HEK293 (cell line): Measurements from ENCODE around the gene PTPN18.
A peak's percentile ranks its signal among the peaks of the same experiment; 100 is the strongest.

ENCODE experiments used
- CTCF ChIA-PET: fragments of 350-600 bp; formaldehyde crosslinking; extraction: SDS; loops from one replicate; lab custom pipeline; 2021; ENCODE audit warnings: antibody characterized with exemption; lab: Yijun Ruan, JAX
- POLR2A ChIA-PET: fragments of 300-600 bp; formaldehyde crosslinking; extraction: SDS; loops from one replicate; lab custom pipeline; 2020; ENCODE audit warnings: antibody characterized with exemption, inconsistent platforms; lab: Yijun Ruan, JAX
- H3K27ac ChIP-seq: fragments of 200-500 bp; sonication (Bioruptor generic); 2 replicates; pipeline ENCODE4 v1.5.1; 2014; ENCODE audit warnings: low read depth, low read length, control low read depth, inconsistent platforms; ENCODE audit errors: extremely low read depth
- H3K36me3 ChIP-seq, 2 experiments: fragments of 200-500 bp in 1 of 2; sonication (Bioruptor generic) in 1 of 2; 1 replicate in 1 of 2; 2 replicates in 1 of 2; pipeline ENCODE4 v1.5.1; 2014 to 2017; ENCODE audit warnings: inconsistent platforms in 2 of 2, low read length in 2 of 2; ENCODE audit not compliant: control insufficient read depth in 2 of 2, insufficient read depth in 1 of 2
- H3K4me1 ChIP-seq: fragments of 200-500 bp; sonication (Bioruptor generic); 2 replicates; pipeline ENCODE4 v1.5.1; 2014; ENCODE audit warnings: mild to moderate bottlenecking, low read length, inconsistent platforms; ENCODE audit not compliant: control insufficient read depth, insufficient read depth
- H3K4me3 ChIP-seq: 2 replicates; pipeline ENCODE4 v1.5.1; 2011; ENCODE audit warnings: low read depth, mild to moderate bottlenecking, control low read depth, low read length, moderate library complexity
- H3K9me3 ChIP-seq: fragments of 200-500 bp; sonication (Bioruptor generic); 2 replicates; pipeline ENCODE4 v1.5.1; 2014; ENCODE audit warnings: low read depth, low read length, inconsistent platforms; ENCODE audit not compliant: control insufficient read depth, insufficient read depth
- HOXA7 ChIP-seq: sonication (generic); formaldehyde crosslinking; IDR thresholded peaks from 2 replicates; pipeline ENCODE4 v1.8.1; 2022; ENCODE audit warnings: missing genetic modification reagents, borderline replicate concordance
- HOXC10 ChIP-seq: sonication (generic); formaldehyde crosslinking; IDR thresholded peaks from 2 replicates; pipeline ENCODE4 v1.8.1; 2023; ENCODE audit warnings: mild to moderate bottlenecking, missing genetic modification reagents
- IKZF3 ChIP-seq: fragments of 450-650 bp; IDR thresholded peaks from 2 replicates; pipeline ENCODE4 v1.5.0; 2018; ENCODE audit warnings: missing biosample characterization, mild to moderate bottlenecking, missing genetic modification characterization, moderate library complexity
- OSR2 ChIP-seq: fragments of 450-650 bp; formaldehyde crosslinking; IDR thresholded peaks from 2 replicates; pipeline ENCODE4 v1.5.1; 2016; ENCODE audit warnings: missing biosample characterization, missing genetic modification characterization
- SCRT1 ChIP-seq: fragments of 450-650 bp; formaldehyde crosslinking; IDR thresholded peaks from 2 replicates; pipeline ENCODE4 v1.5.1; 2016; ENCODE audit warnings: missing biosample characterization, missing genetic modification characterization, borderline replicate concordance
- ZFP37 ChIP-seq: fragments of 450-650 bp; formaldehyde crosslinking; IDR thresholded peaks from 2 replicates; pipeline ENCODE4 v1.5.1; 2016; ENCODE audit warnings: missing biosample characterization, missing genetic modification characterization
- ZNF211 ChIP-seq: fragments of 450-650 bp; formaldehyde crosslinking; IDR thresholded peaks from 2 replicates; pipeline ENCODE4 v1.5.1; 2016; ENCODE audit warnings: low read depth, missing biosample characterization, missing genetic modification characterization
- ZNF248 ChIP-seq: fragments of 450-650 bp; formaldehyde crosslinking; IDR thresholded peaks from 2 replicates; pipeline ENCODE4 v1.5.1; 2017; ENCODE audit warnings: missing biosample characterization, missing genetic modification characterization
- ZNF521 ChIP-seq: fragments of 450-650 bp; formaldehyde crosslinking; IDR thresholded peaks from 2 replicates; pipeline ENCODE4 v1.5.1; 2017; ENCODE audit warnings: missing biosample characterization, mild to moderate bottlenecking, missing genetic modification characterization
- ZNF561 ChIP-seq: fragments of 450-650 bp; IDR thresholded peaks from 2 replicates; pipeline ENCODE4 v1.5.1; 2018; ENCODE audit warnings: missing biosample characterization, missing genetic modification characterization, borderline replicate concordance
- ZNF610 ChIP-seq: fragments of 450-650 bp; formaldehyde crosslinking; IDR thresholded peaks from 2 replicates; pipeline ENCODE4 v1.5.1; 2016; ENCODE audit warnings: missing biosample characterization, missing genetic modification characterization, borderline replicate concordance
- ZNF623 ChIP-seq: fragments of 450-650 bp; formaldehyde crosslinking; IDR thresholded peaks from 2 replicates; pipeline ENCODE4 v1.5.1; 2016; ENCODE audit warnings: missing biosample characterization, missing genetic modification characterization
- ZNF701 ChIP-seq: fragments of 450-650 bp; formaldehyde crosslinking; IDR thresholded peaks from 2 replicates; pipeline ENCODE4 v1.5.1; 2016; ENCODE audit warnings: missing biosample characterization, missing genetic modification characterization
- ZNF747 ChIP-seq: fragments of 450-650 bp; formaldehyde crosslinking; IDR thresholded peaks from 2 replicates; pipeline ENCODE4 v1.5.1; 2016; ENCODE audit warnings: missing biosample characterization, missing genetic modification characterization
- TF ChIP-seq, protein P1 (sequence below): fragments of 450-650 bp; formaldehyde crosslinking; IDR thresholded peaks from 2 replicates; pipeline ENCODE4 v1.5.1; 2016; ENCODE audit warnings: missing biosample characterization, missing genetic modification characterization
- TF ChIP-seq, protein P2 (sequence below): fragments of 450-650 bp; formaldehyde crosslinking; IDR thresholded peaks from 2 replicates; pipeline ENCODE4; 2016; ENCODE audit warnings: missing biosample characterization, missing genetic modification characterization
- TF ChIP-seq, protein P3 (sequence below): fragments of 450-650 bp; formaldehyde crosslinking; IDR thresholded peaks from 2 replicates; pipeline ENCODE4 v1.5.1; 2017; ENCODE audit warnings: missing biosample characterization, missing genetic modification characterization
- TF ChIP-seq, protein P4 (sequence below): sonication (generic); formaldehyde crosslinking; IDR thresholded peaks from 2 replicates; pipeline ENCODE4 v1.8.1; 2022; ENCODE audit warnings: mild to moderate bottlenecking, moderate library complexity, missing genetic modification reagents
- TF ChIP-seq, protein P5 (sequence below): fragments of 450-650 bp; formaldehyde crosslinking; IDR thresholded peaks from 2 replicates; pipeline ENCODE4 v1.5.1; 2016; ENCODE audit warnings: missing biosample characterization, missing genetic modification characterization
- TF ChIP-seq, protein P6 (sequence below): fragments of 450-650 bp; formaldehyde crosslinking; IDR thresholded peaks from 2 replicates; pipeline ENCODE4 v1.5.1; 2017; ENCODE audit warnings: missing biosample characterization, missing genetic modification characterization
- TF ChIP-seq, protein P7 (sequence below): fragments of 450-650 bp; formaldehyde crosslinking; optimal IDR thresholded peaks from 2 replicates; pipeline ENCODE3; 2016; ENCODE audit warnings: missing biosample characterization, mild to moderate bottlenecking, missing genetic modification characterization

The PTPN18 gene

DNA sequence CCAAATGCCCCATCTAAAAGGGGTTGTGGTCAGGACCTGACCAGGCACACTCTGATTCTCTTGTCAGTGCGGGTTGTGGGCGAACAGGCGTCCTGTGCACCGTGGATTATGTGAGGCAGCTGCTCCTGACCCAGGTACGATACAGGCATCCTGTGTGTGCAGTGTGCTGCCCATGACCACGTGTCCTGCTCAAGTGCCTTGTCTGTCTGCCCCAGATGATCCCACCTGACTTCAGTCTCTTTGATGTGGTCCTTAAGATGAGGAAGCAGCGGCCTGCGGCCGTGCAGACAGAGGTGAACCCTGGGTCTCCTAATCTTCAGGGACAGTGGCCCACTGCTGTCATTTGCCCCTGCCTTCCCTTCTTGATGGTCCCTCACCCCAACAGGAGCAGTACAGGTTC is 14.6 kb downstream of the PTPN18 start:
- Histone ChIP-seq H3K4me1 (0 out of 2 replicates have a peak, but pooled peaks cover 3% of the 10 kb centered on the region), H3K4me3 (no peak overlapping the region), H3K9me3 (no peaks in the 10 kb centered on the region)
- ChIA-PET POLR2A (no interaction called here), CTCF (interaction anchor here (1.9 kb wide), 1 partner anchor 9 kb away, joined by 7 read pairs; no protein-coding TSS in a partner anchor)
- TF ChIP-seq, protein P1, sequence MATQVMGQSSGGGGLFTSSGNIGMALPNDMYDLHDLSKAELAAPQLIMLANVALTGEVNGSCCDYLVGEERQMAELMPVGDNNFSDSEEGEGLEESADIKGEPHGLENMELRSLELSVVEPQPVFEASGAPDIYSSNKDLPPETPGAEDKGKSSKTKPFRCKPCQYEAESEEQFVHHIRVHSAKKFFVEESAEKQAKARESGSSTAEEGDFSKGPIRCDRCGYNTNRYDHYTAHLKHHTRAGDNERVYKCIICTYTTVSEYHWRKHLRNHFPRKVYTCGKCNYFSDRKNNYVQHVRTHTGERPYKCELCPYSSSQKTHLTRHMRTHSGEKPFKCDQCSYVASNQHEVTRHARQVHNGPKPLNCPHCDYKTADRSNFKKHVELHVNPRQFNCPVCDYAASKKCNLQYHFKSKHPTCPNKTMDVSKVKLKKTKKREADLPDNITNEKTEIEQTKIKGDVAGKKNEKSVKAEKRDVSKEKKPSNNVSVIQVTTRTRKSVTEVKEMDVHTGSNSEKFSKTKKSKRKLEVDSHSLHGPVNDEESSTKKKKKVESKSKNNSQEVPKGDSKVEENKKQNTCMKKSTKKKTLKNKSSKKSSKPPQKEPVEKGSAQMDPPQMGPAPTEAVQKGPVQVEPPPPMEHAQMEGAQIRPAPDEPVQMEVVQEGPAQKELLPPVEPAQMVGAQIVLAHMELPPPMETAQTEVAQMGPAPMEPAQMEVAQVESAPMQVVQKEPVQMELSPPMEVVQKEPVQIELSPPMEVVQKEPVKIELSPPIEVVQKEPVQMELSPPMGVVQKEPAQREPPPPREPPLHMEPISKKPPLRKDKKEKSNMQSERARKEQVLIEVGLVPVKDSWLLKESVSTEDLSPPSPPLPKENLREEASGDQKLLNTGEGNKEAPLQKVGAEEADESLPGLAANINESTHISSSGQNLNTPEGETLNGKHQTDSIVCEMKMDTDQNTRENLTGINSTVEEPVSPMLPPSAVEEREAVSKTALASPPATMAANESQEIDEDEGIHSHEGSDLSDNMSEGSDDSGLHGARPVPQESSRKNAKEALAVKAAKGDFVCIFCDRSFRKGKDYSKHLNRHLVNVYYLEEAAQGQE (tag by site-specific recombination): no peak
- TF ChIP-seq, protein P2, sequence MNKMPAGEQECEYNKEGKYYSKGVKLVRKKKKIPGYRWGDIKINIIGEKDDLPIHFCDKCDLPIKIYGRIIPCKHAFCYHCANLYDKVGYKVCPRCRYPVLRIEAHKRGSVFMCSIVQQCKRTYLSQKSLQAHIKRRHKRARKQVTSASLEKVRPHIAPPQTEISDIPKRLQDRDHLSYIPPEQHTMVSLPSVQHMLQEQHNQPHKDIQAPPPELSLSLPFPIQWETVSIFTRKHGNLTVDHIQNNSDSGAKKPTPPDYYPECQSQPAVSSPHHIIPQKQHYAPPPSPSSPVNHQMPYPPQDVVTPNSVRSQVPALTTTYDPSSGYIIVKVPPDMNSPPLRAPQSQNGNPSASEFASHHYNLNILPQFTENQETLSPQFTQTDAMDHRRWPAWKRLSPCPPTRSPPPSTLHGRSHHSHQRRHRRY: no peak
- TF ChIP-seq, protein P3, sequence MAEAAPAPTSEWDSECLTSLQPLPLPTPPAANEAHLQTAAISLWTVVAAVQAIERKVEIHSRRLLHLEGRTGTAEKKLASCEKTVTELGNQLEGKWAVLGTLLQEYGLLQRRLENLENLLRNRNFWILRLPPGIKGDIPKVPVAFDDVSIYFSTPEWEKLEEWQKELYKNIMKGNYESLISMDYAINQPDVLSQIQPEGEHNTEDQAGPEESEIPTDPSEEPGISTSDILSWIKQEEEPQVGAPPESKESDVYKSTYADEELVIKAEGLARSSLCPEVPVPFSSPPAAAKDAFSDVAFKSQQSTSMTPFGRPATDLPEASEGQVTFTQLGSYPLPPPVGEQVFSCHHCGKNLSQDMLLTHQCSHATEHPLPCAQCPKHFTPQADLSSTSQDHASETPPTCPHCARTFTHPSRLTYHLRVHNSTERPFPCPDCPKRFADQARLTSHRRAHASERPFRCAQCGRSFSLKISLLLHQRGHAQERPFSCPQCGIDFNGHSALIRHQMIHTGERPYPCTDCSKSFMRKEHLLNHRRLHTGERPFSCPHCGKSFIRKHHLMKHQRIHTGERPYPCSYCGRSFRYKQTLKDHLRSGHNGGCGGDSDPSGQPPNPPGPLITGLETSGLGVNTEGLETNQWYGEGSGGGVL (tag by site-specific recombination): no peak
- TF ChIP-seq ZNF747 (tag by site-specific recombination) (no peak), ZNF521 (tag by site-specific recombination) (no peak), ZNF623 (tag by site-specific recombination) (no peak), HOXC10 (CRISPR knock-in tag) (no peak), SCRT1 (tag by site-specific recombination) (no peak), ZNF211 (tag by site-specific recombination) (no peak), HOXA7 (no peak)
- TF ChIP-seq, protein P4, sequence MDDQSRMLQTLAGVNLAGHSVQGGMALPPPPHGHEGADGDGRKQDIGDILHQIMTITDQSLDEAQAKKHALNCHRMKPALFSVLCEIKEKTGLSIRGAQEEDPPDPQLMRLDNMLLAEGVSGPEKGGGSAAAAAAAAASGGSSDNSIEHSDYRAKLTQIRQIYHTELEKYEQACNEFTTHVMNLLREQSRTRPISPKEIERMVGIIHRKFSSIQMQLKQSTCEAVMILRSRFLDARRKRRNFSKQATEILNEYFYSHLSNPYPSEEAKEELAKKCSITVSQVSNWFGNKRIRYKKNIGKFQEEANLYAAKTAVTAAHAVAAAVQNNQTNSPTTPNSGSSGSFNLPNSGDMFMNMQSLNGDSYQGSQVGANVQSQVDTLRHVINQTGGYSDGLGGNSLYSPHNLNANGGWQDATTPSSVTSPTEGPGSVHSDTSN (CRISPR knock-in tag): no peak
- TF ChIP-seq, all 188 proteins: peak for 0
- H3K36me3 ChIP-seq: peaks cover 0 to 16% of the 10 kb centered on the region in 2 experiments; a peak in 1 of 3 replicates
- H3K27ac ChIP-seq: no peak overlapping the region

DNA sequence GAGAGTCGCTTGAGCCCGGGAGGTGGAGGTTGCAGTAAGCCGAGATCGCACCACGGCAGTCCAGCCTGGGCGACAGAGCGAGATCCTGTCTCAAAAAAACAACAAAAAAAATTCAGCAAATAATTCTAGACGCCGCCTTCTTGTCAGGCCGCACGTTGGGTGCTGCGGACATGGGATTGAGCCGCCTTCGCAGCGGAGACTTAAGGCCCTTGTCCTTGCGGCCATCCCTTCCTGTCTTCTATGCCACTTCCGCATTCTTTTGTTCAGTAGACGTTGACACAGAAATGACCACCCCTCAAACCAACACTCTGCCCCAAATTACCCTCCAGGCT is 15.8 kb downstream of the PTPN18 start:
- Histone ChIP-seq H3K27ac (peak overlapping the region; percentile 63; the same call in 1 of the 2 replicates), H3K36me3 (peaks cover 0 to 20% of the 10 kb centered on the region in 2 experiments; a peak in 1 of 3 replicates), H3K9me3 (no peaks in the 10 kb centered on the region), H3K4me1 (0 out of 2 replicates have a peak, but pooled peaks cover 3% of the 10 kb centered on the region), H3K4me3 (peak overlapping the region; percentile 71)
- POLR2A ChIA-PET: no interaction called here
- CTCF ChIA-PET: no interaction called here
- TF ChIP-seq, protein P5, sequence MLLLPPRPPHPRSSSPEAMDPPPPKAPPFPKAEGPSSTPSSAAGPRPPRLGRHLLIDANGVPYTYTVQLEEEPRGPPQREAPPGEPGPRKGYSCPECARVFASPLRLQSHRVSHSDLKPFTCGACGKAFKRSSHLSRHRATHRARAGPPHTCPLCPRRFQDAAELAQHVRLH (tag by site-specific recombination): no peak
- no peak for TF ChIP-seq ZFP37 (tag by site-specific recombination)
- TF ChIP-seq OSR2 (tag by site-specific recombination): no peak
- TF ChIP-seq, protein P6, sequence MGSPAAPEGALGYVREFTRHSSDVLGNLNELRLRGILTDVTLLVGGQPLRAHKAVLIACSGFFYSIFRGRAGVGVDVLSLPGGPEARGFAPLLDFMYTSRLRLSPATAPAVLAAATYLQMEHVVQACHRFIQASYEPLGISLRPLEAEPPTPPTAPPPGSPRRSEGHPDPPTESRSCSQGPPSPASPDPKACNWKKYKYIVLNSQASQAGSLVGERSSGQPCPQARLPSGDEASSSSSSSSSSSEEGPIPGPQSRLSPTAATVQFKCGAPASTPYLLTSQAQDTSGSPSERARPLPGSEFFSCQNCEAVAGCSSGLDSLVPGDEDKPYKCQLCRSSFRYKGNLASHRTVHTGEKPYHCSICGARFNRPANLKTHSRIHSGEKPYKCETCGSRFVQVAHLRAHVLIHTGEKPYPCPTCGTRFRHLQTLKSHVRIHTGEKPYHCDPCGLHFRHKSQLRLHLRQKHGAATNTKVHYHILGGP (tag by site-specific recombination): no peak
- no peak for TF ChIP-seq ZNF248
- no peak for TF ChIP-seq ZNF701 (tag by site-specific recombination)
- no peak for TF ChIP-seq ZNF610
- no peak for TF ChIP-seq IKZF3
- TF ChIP-seq ZNF561 (tag by site-specific recombination): no peak
- TF ChIP-seq, protein P7, sequence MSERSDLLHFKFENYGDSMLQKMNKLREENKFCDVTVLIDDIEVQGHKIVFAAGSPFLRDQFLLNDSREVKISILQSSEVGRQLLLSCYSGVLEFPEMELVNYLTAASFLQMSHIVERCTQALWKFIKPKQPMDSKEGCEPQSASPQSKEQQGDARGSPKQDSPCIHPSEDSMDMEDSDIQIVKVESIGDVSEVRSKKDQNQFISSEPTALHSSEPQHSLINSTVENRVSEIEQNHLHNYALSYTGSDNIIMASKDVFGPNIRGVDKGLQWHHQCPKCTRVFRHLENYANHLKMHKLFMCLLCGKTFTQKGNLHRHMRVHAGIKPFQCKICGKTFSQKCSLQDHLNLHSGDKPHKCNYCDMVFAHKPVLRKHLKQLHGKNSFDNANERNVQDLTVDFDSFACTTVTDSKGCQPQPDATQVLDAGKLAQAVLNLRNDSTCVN: no peak
